ENCODE data around the gene NEDD9. TPM values are rescaled to one million over a fixed set of nuclear protein-coding genes. Genes with fewer than 3 reads are reported as not detected.

The NEDD9 gene
- total RNA-seq, 2 donors from 2014 or later: 63.5 to 64.9 TPM

Other genes with a start within 250 kb of the NEDD9 start
- gene ELOVL2, start 188.4 kb downstream of the NEDD9 start, total RNA-seq: not detected
- 10 to 100 TPM in 1 of 2 donors, 1 to 10 TPM in 1; 7.5 to 10.1 TPM for gene SMIM13, start 138.8 kb downstream of the NEDD9 start, total RNA-seq
- not detected for gene ERVFRD-1, start 120.9 kb downstream of the NEDD9 start, total RNA-seq